K562 (cell line): Measurements from ENCODE around the gene CARD10. TPM values are rescaled to one million over a fixed set of nuclear protein-coding genes. Genes with fewer than 3 reads are reported as not detected.

ENCODE experiments used
- ATAC-seq: fragments of 200-7000 bp; cut with Tn5 transposase; 3 replicates; pipeline ENCODE4 v1.9.1; 2020; ENCODE audit warnings: moderate library complexity
- BruUV-seq: library from RNA; stranded (reverse); fragments of 400-500 nt; replicated peaks from 2 replicates; lab custom pipeline; 2021; lab: Mats Ljungman, UMichigan
- CTCF ChIA-PET: fragments of 300-600 bp; formaldehyde crosslinking; extraction: SDS; loops from one replicate; lab custom pipeline; 2021; ENCODE audit warnings: low intra/inter-chr PET ratio; lab: Yijun Ruan, JAX
- POLR2A ChIA-PET: fragments of 300-600, 350-650 bp; sonication (Branson Sonifier 250); formaldehyde crosslinking; extraction: SDS; loops from one replicate; lab custom pipeline; 2021; ENCODE audit warnings: antibody characterized with exemption, inconsistent platforms; lab: Yijun Ruan, JAX
- DNase-seq, 4 experiments: peaks; one replicate each; pipeline versions ENCODE4 v3.0.0 to v3.0.0-alpha.2; 2011 to 2018; ENCODE audit warnings: low spot score in 3 of 4, mixed read lengths in 3 of 4; ENCODE audit errors: extremely low read depth in 1 of 4
- FAIRE-seq: peaks from 2 replicates; lab custom pipeline; 2011; peaks lifted over from hg19 to GRCh38; lab: Jason Lieb, UNC
- H2AFZ ChIP-seq: 2 replicates; pipeline ENCODE4 v1.6.0; 2011; ENCODE audit warnings: low read depth, low read length, control low read depth, inconsistent platforms
- H3K27ac ChIP-seq: fragments of 200-600 bp; 3 replicates; pipeline ENCODE4 v1.8.0; 2011; ENCODE audit warnings: low read depth, mild to moderate bottlenecking, control low read depth, inconsistent platforms, low read length, moderate library complexity, mixed read lengths; ENCODE audit errors: extremely low read depth
- H3K27me3 ChIP-seq, 2 experiments: fragments of 300-600 bp in 1 of 2; 2 replicates in 1 of 2; 3 replicates in 1 of 2; pipeline versions ENCODE4 v1.6.0 to v1.8.0; 2011; ENCODE audit warnings: inconsistent platforms in 2 of 2, low read length in 2 of 2, mild to moderate bottlenecking in 1 of 2, mixed read lengths in 1 of 2, moderate library complexity in 1 of 2; ENCODE audit not compliant: control insufficient read depth in 2 of 2, insufficient read depth in 2 of 2
- H3K36me3 ChIP-seq: fragments of 300-600 bp; 3 replicates; pipeline ENCODE4 v1.8.0; 2011; ENCODE audit warnings: mild to moderate bottlenecking, low read length, inconsistent platforms; ENCODE audit not compliant: control insufficient read depth, insufficient read depth
- H3K4me1 ChIP-seq, 2 experiments: fragments of 200-600 bp in 1 of 2; replicated peaks in 1 of 2; 2 replicates in 1 of 2; 3 replicates in 1 of 2; pipeline versions ENCODE4 v1.5.1 to v1.8.0; 2011; ENCODE audit warnings: inconsistent platforms in 2 of 2, low read length in 2 of 2, mild to moderate bottlenecking in 1 of 2, mixed read lengths in 1 of 2, moderate library complexity in 1 of 2; ENCODE audit not compliant: control insufficient read depth in 2 of 2, insufficient read depth in 2 of 2
- H3K4me2 ChIP-seq: 2 replicates; pipeline ENCODE4 v1.6.1; 2011; ENCODE audit warnings: low read length, control low read depth, inconsistent platforms, mixed read lengths; ENCODE audit not compliant: insufficient read depth
- H3K4me3 ChIP-seq: fragments of 200-600 bp; sonication (generic), shearing (Covaris generic); 2 replicates; pipeline ENCODE4 v1.5.1; 2016; ENCODE audit warnings: control low read depth, inconsistent platforms
- H3K79me2 ChIP-seq: fragments of 200-600 bp; 3 replicates; pipeline ENCODE4 v1.8.0; 2011; ENCODE audit warnings: low read length, inconsistent platforms; ENCODE audit not compliant: control insufficient read depth, insufficient read depth
- H3K9ac ChIP-seq, 2 experiments: 2 replicates each; pipeline versions ENCODE4 v1.6.0 to v1.6.1; 2011; ENCODE audit warnings: low read depth in 2 of 2, low read length in 2 of 2, control low read depth in 1 of 2, inconsistent platforms in 1 of 2, mild to moderate bottlenecking in 1 of 2, mixed read lengths in 1 of 2; ENCODE audit not compliant: insufficient read depth in 1 of 2
- H3K9me1 ChIP-seq: one replicate; pipeline ENCODE4 v1.6.0; 2011; ENCODE audit warnings: inconsistent platforms, mild to moderate bottlenecking, low read length, moderate library complexity; ENCODE audit not compliant: control insufficient read depth, insufficient read depth
- H3K9me3 ChIP-seq: replicated peaks from 2 replicates; pipeline ENCODE4 v1.5.1; 2011; ENCODE audit warnings: low read depth, low read length, inconsistent platforms; ENCODE audit not compliant: control insufficient read depth, insufficient read depth
- H4K20me1 ChIP-seq: replicated peaks from 2 replicates; pipeline ENCODE4 v1.6.1; 2011; ENCODE audit warnings: low read length, inconsistent platforms, mixed read lengths; ENCODE audit not compliant: control insufficient read depth, insufficient read depth
- CGGBP1 ChIP-seq: fragments of 250-450 bp; sonication (Bioruptor Pico); IDR thresholded peaks from 2 replicates; pipeline ENCODE4 v1.9.0; 2021; ENCODE audit warnings: mild to moderate bottlenecking
- GATA2 ChIP-seq: sonication (generic); formaldehyde crosslinking; IDR thresholded peaks from 2 replicates; pipeline ENCODE4 v1.4.0; 2020; ENCODE audit warnings: mild to moderate bottlenecking, missing genetic modification reagents
- WGBS: fragments of 100-300 bp; shearing (Covaris generic); methylation state at CpG from one replicate; pipeline ENCODE4 v1.1.6; 2016; ENCODE audit warnings: low coverage, mixed read lengths; ENCODE audit not compliant: insufficient coverage; ENCODE audit errors: missing lambda C conversion rate; 5-methylcytosine and 5-hydroxymethylcytosine counted together
- in situ Hi-C: fragments of 300-500 bp; cut with MboI; formaldehyde crosslinking; loops from 4 replicates; pipeline ENCODE4 v1.15.0; 2018; ENCODE audit warnings: inconsistent platforms, mixed read lengths
- intact Hi-C: fragments of 100-400 bp; cut with micrococcal nuclease; formaldehyde crosslinking; loops from 2 replicates; pipeline ENCODE4 v1.14.2; 2022
- polyA plus RNA-seq, 8 experiments: library from polyadenylated mRNA; depleted of rRNA in 4 of 8; stranded (reverse) in 5 of 8; unstranded in 3 of 8; fragments of >200 nt; fragmentation: Nextera tagmentation in 2 of 8; fragmentation: Illumina TruSeq in 1 of 8; extraction: Ambion mirVana in 2 of 8; extraction: Trizol in 1 of 8; gene quantifications; 2 replicates each; pipeline versions ENCODE4 v1.2.1 to v1.2.3, GENCODE V29; 2011 to 2014; ENCODE audit warnings: inconsistent platforms in 1 of 8, missing spikeins in 1 of 8
- total RNA-seq, 7 experiments: library from RNA; depleted of rRNA in 6 of 7; stranded (reverse); fragments of >200 nt in 6 of 7; fragmentation: Illumina TruSeq in 2 of 7; extraction: Trizol in 2 of 7; gene quantifications; 2 replicates each; pipeline versions ENCODE4 v1.2.1 to v1.2.3, GENCODE V29; 2011 to 2021; ENCODE audit warnings: low replicate concordance in 1 of 7
- TF ChIP-seq, protein P1 (sequence below): fragments of 250-450 bp; sonication (Bioruptor Pico); IDR thresholded peaks from 2 replicates; pipeline ENCODE4 v1.5.0; 2021
- TF ChIP-seq, protein P2 (sequence below), 2 experiments: fragments of 450-650 bp in 1 of 2; sonication (generic) in 1 of 2; formaldehyde crosslinking in 1 of 2; IDR thresholded peaks in 1 of 2; conservative IDR thresholded peaks in 1 of 2; 2 replicates each; pipeline versions ENCODE4 v1.6.1 to v1.8.1; 2016 to 2023; ENCODE audit warnings: mild to moderate bottlenecking in 2 of 2, moderate library complexity in 2 of 2, inconsistent platforms in 1 of 2, missing genetic modification reagents in 1 of 2
- TF ChIP-seq, protein P3 (sequence below): sonication (generic); formaldehyde crosslinking; IDR thresholded peaks from 2 replicates; pipeline ENCODE4 v1.8.1; 2023; ENCODE audit warnings: mild to moderate bottlenecking, missing genetic modification reagents

CARD10 gene
- total and polyA plus RNA-seq, 9 of the 15 experiments (the other 6 are each of a cell fraction or from before 2014, with no cell fraction given), result 0.13 to 5.8 (median 1.6) TPM

DNA sequence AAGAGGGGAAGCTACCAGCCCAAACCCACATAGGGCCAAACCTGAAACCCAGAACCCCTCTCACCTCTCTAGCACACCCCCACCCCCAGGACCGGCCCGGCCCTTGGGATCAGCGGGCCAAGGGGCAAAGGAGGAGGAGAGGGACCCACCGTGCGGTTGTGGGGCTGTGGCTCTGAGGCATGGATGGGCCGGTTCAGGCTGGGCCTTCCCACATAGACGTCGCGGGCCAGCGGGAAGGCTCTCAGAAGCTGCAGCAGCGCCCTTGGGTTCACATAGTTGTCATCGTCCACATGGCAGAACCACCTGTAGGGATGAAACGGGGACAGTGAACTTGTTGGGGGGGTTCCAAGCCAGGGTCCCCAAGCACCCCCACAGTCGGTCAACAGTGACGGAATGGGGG lies 40.0 kb downstream of the CARD10 start:
- H4K20me1 ChIP-seq, result 0 out of 2 replicates have a peak, but pooled peaks cover 5% of the 10 kb centered on the region
- H3K9me1 ChIP-seq, result no peaks in the 10 kb centered on the region
- in situ Hi-C loops (no loop called here), intact Hi-C loops (no loop called here)
- CTCF ChIA-PET, result no interaction called here
- peaks cover 0 to 48% of the 10 kb centered on the region in 2 experiments; a peak in 3 of 5 replicates for H3K27me3 ChIP-seq
- no peak overlapping the region for H2AFZ ChIP-seq
- DNase-seq, result no peak
- H3K9me3 ChIP-seq, result no peaks in the 10 kb centered on the region
- no peak overlapping the region for H3K4me2 ChIP-seq
- POLR2A ChIA-PET, result interaction anchor here (1.3 kb wide), 1 partner anchor 15 kb away, joined by 3 read pairs; no protein-coding TSS in a partner anchor
- H3K4me1 ChIP-seq, result peaks cover 0 to 7% of the 10 kb centered on the region in 2 experiments; a peak in 2 of 5 replicates
- FAIRE-seq, result no peak
- H3K4me3 ChIP-seq, result no peak overlapping the region
- H3K27ac ChIP-seq, result no peak overlapping the region
- BruUV-seq, result no TSS peak
- no peak overlapping the region for H3K9ac ChIP-seq
- 7% methylated on average over 11 of the region's 15 CpGs for WGBS
- H3K79me2 ChIP-seq, result no peaks in the 10 kb centered on the region
- ATAC-seq, result no peak
- no peaks in the 10 kb centered on the region for H3K36me3 ChIP-seq
- TF ChIP-seq, protein P1, sequence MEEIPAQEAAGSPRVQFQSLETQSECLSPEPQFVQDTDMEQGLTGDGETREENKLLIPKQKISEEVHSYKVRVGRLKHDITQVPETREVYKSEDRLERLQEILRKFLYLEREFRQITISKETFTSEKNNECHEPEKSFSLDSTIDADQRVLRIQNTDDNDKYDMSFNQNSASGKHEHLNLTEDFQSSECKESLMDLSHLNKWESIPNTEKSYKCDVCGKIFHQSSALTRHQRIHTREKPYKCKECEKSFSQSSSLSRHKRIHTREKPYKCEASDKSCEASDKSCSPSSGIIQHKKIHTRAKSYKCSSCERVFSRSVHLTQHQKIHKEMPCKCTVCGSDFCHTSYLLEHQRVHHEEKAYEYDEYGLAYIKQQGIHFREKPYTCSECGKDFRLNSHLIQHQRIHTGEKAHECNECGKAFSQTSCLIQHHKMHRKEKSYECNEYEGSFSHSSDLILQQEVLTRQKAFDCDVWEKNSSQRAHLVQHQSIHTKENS (CRISPR knock-in tag), result no peak
- TF ChIP-seq, protein P2, sequence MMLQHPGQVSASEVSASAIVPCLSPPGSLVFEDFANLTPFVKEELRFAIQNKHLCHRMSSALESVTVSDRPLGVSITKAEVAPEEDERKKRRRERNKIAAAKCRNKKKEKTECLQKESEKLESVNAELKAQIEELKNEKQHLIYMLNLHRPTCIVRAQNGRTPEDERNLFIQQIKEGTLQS (IDR thresholded peaks at IDR 0.05), result no peak
- TF ChIP-seq, protein P2 (CRISPR knock-in tag; conservative IDR thresholded peaks at IDR 0.05), result no peak
- TF ChIP-seq, protein P3, sequence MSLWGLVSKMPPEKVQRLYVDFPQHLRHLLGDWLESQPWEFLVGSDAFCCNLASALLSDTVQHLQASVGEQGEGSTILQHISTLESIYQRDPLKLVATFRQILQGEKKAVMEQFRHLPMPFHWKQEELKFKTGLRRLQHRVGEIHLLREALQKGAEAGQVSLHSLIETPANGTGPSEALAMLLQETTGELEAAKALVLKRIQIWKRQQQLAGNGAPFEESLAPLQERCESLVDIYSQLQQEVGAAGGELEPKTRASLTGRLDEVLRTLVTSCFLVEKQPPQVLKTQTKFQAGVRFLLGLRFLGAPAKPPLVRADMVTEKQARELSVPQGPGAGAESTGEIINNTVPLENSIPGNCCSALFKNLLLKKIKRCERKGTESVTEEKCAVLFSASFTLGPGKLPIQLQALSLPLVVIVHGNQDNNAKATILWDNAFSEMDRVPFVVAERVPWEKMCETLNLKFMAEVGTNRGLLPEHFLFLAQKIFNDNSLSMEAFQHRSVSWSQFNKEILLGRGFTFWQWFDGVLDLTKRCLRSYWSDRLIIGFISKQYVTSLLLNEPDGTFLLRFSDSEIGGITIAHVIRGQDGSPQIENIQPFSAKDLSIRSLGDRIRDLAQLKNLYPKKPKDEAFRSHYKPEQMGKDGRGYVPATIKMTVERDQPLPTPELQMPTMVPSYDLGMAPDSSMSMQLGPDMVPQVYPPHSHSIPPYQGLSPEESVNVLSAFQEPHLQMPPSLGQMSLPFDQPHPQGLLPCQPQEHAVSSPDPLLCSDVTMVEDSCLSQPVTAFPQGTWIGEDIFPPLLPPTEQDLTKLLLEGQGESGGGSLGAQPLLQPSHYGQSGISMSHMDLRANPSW (CRISPR knock-in tag), result no peak
- TF ChIP-seq CGGBP1 (CRISPR knock-in tag) (no peak), GATA2 (CRISPR knock-in tag) (no peak)
